Measurements from ENCODE around the gene CHCHD6.
"Not testable (repeated sequence)": the region's sequence is repeated elsewhere in the genome, so short reads cannot be mapped to it uniquely, and the experiment has no call there.

The CHCHD6 gene

GRCh38 chr3:126773167-126773566 is 69.1 kb downstream of the CHCHD6 start:
- FAIRE-seq: no peak

- FAIRE-seq: no peak
Observed at GRCh38 chr3:126773783-126774182, 69.7 kb downstream of the CHCHD6 start.

- FAIRE-seq: no peak
Observed at GRCh38 chr3:126777366-126777765, 73.3 kb downstream of the CHCHD6 start.

GRCh38 chr3:126780666-126781065 is 76.6 kb downstream of the CHCHD6 start:
- no peak for FAIRE-seq

GRCh38 chr3:126781406-126781805 is 77.4 kb downstream of the CHCHD6 start:
- FAIRE-seq: no peak

GRCh38 chr3:126781889-126782491 is 78.0 kb downstream of the CHCHD6 start:
- FAIRE-seq: peak; percentile 64

GRCh38 chr3:126782536-126782935 is 78.5 kb downstream of the CHCHD6 start:
- FAIRE-seq: no peak

GRCh38 chr3:126784254-126784653 is 80.2 kb downstream of the CHCHD6 start:
- no peak for FAIRE-seq

- FAIRE-seq: not testable (repeated sequence)
Observed at GRCh38 chr3:126791320-126791719, 87.3 kb downstream of the CHCHD6 start.

GRCh38 chr3:126792998-126793397 is 89.0 kb downstream of the CHCHD6 start:
- no peak for FAIRE-seq

GRCh38 chr3:126797563-126797962 is 93.5 kb downstream of the CHCHD6 start:
- FAIRE-seq: no peak

- FAIRE-seq: no peak
Observed at GRCh38 chr3:126798521-126798920, 94.5 kb downstream of the CHCHD6 start.

GRCh38 chr3:126799099-126799498 is 95.1 kb downstream of the CHCHD6 start:
- no peak for FAIRE-seq

GRCh38 chr3:126801312-126801711 is 97.3 kb downstream of the CHCHD6 start:
- not testable (repeated sequence) for FAIRE-seq

GRCh38 chr3:126807795-126808194 is 103.8 kb downstream of the CHCHD6 start:
- FAIRE-seq: no peak

GRCh38 chr3:126811530-126811929 is 107.5 kb downstream of the CHCHD6 start:
- FAIRE-seq: no peak

- no peak for FAIRE-seq
Observed at GRCh38 chr3:126816298-126816697, 112.3 kb downstream of the CHCHD6 start.

GRCh38 chr3:126816986-126817777 is 113.1 kb downstream of the CHCHD6 start:
- FAIRE-seq: no peak

- FAIRE-seq: no peak
Observed at GRCh38 chr3:126817781-126818180, 113.7 kb downstream of the CHCHD6 start.

GRCh38 chr3:126818400-126819095 is 114.5 kb downstream of the CHCHD6 start:
- FAIRE-seq: no peak

- FAIRE-seq: no peak
Observed at GRCh38 chr3:126826693-126827092, 122.7 kb downstream of the CHCHD6 start.

GRCh38 chr3:126827121-126827520 is 123.1 kb downstream of the CHCHD6 start:
- no peak for FAIRE-seq

- no peak for FAIRE-seq
Observed at GRCh38 chr3:126828306-126828705, 124.3 kb downstream of the CHCHD6 start.

GRCh38 chr3:126832933-126833332 is 128.9 kb downstream of the CHCHD6 start:
- FAIRE-seq: no peak

All from endometrium (tissue), 2 donors.